ENCODE results near the gene KLF15. TPM values are rescaled to one million over a fixed set of nuclear protein-coding genes. Genes with fewer than 3 reads are reported as not detected.
A peak's percentile ranks its signal among the peaks of the same experiment; 100 is the strongest.

Gene KLF15
- total and polyA plus RNA-seq, 2 of the 8 experiments (the other 6 are each of a cell fraction or from before 2014, with no cell fraction given), result 15.7 to 19.5 TPM

- Histone ChIP-seq H3K9me3 (ENCODE audit: insufficient read depth in 2 of 2, low read depth in 1 of 2, low read length in 1 of 2) (no peaks in the 10 kb centered on the region), H4K8ac (ENCODE audit: extremely low read depth, insufficient read depth, low read length) (no peak overlapping the region), H2BK120ac (replicated peaks; ENCODE audit: low read depth, low read length) (no peak overlapping the region), H4K20me1 (replicated peaks in 1 of 2; ENCODE audit: control insufficient read depth in 1 of 2, insufficient read depth in 2 of 2, low read length in 2 of 2) (no peaks in the 10 kb centered on the region), H3K4me3 (ENCODE audit: extremely low read depth in 1 of 4, insufficient read depth in 2 of 4, low read depth in 3 of 4, low read length in 4 of 4) (no peak overlapping the region), H3K14ac (ENCODE audit: insufficient read length) (no peak overlapping the region), H3K4me2 (ENCODE audit: insufficient read depth in 1 of 2, low read depth in 2 of 2, low read length in 2 of 2) (no peak overlapping the region), H3K27me3 (replicated peaks in 1 of 4; ENCODE audit: control insufficient read depth in 3 of 4, extremely low read depth in 1 of 4, insufficient read depth in 3 of 4, low read length in 3 of 4) (peaks cover 0 to 17% (median 8%) of the 10 kb centered on the region in 4 experiments; a peak in 6 of 7 replicates), H2AK5ac (ENCODE audit: low read depth, low read length) (0 out of 2 replicates have a peak overlapping the region, but pooled peaks have one; percentile 39), H3K36me3 (ENCODE audit: control insufficient read depth in 2 of 4, insufficient read depth in 4 of 4, low read length in 3 of 4) (no peaks in the 10 kb centered on the region), H3K79me1 (ENCODE audit: low read depth, low read length) (no peaks in the 10 kb centered on the region), H4K91ac (replicated peaks; ENCODE audit: insufficient read length, low read length) (peak overlapping the region; percentile 27), H3K79me2 (ENCODE audit: control insufficient read depth in 1 of 2, insufficient read depth in 2 of 2, low read length in 2 of 2) (no peaks in the 10 kb centered on the region), H2BK15ac (ENCODE audit: low read length) (peak overlapping the region; percentile 72; the same call in 1 of the 2 replicates), H3K23me2 (ENCODE audit: low read depth, low read length) (peaks cover 17% of the 10 kb centered on the region), H3K18ac (ENCODE audit: extremely low read depth, low read length) (no peak overlapping the region), H3K27ac (ENCODE audit: low read depth, low read length) (no peak overlapping the region), H2BK12ac (ENCODE audit: low read depth, low read length) (peak overlapping the region; percentile 60; the same call in 1 of the 2 replicates), H3K4me1 (replicated peaks in 1 of 4; ENCODE audit: control insufficient read depth in 3 of 4, insufficient read depth in 4 of 4, low read length in 3 of 4) (peaks cover 4 to 31% (median 18%) of the 10 kb centered on the region in 4 experiments), H3K23ac (ENCODE audit: insufficient read length) (no peak overlapping the region), H3K4ac (replicated peaks; ENCODE audit: insufficient read length, low read depth, low read length) (no peak overlapping the region), H3K9ac (replicated peaks in 1 of 4; ENCODE audit: extremely low read depth in 1 of 4, low read depth in 3 of 4, low read length in 3 of 4) (no peak overlapping the region), H2BK5ac (ENCODE audit: low read depth, low read length) (no peak overlapping the region), H3K56ac (replicated peaks; ENCODE audit: insufficient read length, low read depth, low read length) (no peak overlapping the region), H2AFZ (ENCODE audit: low read length) (no peak overlapping the region), H2BK20ac (ENCODE audit: low read length) (0 out of 2 replicates have a peak overlapping the region, but pooled peaks have one; percentile 18), H4K5ac (ENCODE audit: insufficient read length, low read depth, low read length) (no peak overlapping the region)
- POLR2A ChIA-PET (ENCODE audit: partially characterized antibody), result interaction anchor here (1.0 kb wide), 1 partner anchor 103 kb away, joined by 3 read pairs; no protein-coding TSS in a partner anchor
- DNase-seq (ENCODE audit: low read depth in 1 of 2, low spot score in 2 of 2) (no peak), FAIRE-seq (no peak)
- 90% methylated on average over 3 of the region's 3 CpGs; no CpG with 5 or more reads in 1 of the 2 experiments for WGBS, 2 experiments (ENCODE audit: extremely low coverage in 1 of 2, insufficient coverage in 1 of 2, insufficient read length in 1 of 2, insufficient replicate concordance in 2 of 2, low coverage in 1 of 2, low lambda C conversion rate in 2 of 2, missing lambda C conversion rate in 1 of 2)
- CTCF ChIA-PET (ENCODE audit: partially characterized antibody), result interaction anchor here (1.1 to 5.7 kb wide), 7 partner anchors 11 to 226 kb away, joined by 3 to 30 read pairs (median 4); no protein-coding TSS in a partner anchor
- no peak for TF ChIP-seq TAF7 (optimal IDR thresholded peaks at IDR 0.05; ENCODE audit: borderline replicate concordance, low read depth, low read length)
- TF ChIP-seq SUZ12 (IDR thresholded peaks at IDR 0.05; ENCODE audit: low read length), result no peak
- TF ChIP-seq RNF2 (IDR thresholded peaks at IDR 0.05; ENCODE audit: borderline replicate concordance, low read depth, low read length, missing control alignments, poor library complexity, severe bottlenecking), result no peak
- TF ChIP-seq E2F6 (IDR thresholded peaks at IDR 0.05), result no peak
- TF ChIP-seq HDAC2 (IDR thresholded peaks at IDR 0.05; ENCODE audit: borderline replicate concordance in 1 of 2, low read depth in 2 of 2, low read length in 2 of 2), result no peak
- no peak for TF ChIP-seq BCL11A (IDR thresholded peaks at IDR 0.05; ENCODE audit: low read depth in 2 of 2, low read length in 2 of 2)
- TF ChIP-seq EP300 (IDR thresholded peaks at IDR 0.05; ENCODE audit: borderline replicate concordance in 1 of 2, low read depth in 2 of 2, low read length in 2 of 2), result no peak
- no peak for TF ChIP-seq SP1 (IDR thresholded peaks at IDR 0.05; ENCODE audit: low read depth, low read length)
- no peak for TF ChIP-seq SP4 (IDR thresholded peaks at IDR 0.05; ENCODE audit: low read length)
- no peak for TF ChIP-seq FOSL1 (IDR thresholded peaks at IDR 0.05; ENCODE audit: insufficient read depth, low read depth, low read length)
- TF ChIP-seq SIX5 (IDR thresholded peaks at IDR 0.05; ENCODE audit: low read depth, low read length), result no peak
Measured at GRCh38 chr3:126360046-126360713, 3.0 kb upstream of the KLF15 start.

Data from H1 (cell line).